HG03354 (cell line): ENCODE results near the gene OR4Q3.
"Not testable (repeated sequence)": the region's sequence is repeated elsewhere in the genome, so short reads cannot be mapped to it uniquely, and the experiment has no call there.

ENCODE experiments used
- ATAC-seq: cut with Tn5 transposase; IDR thresholded peaks from one replicate; pipeline ENCODE4 v1.9.1; 2021; ENCODE audit warnings: mild to moderate bottlenecking; ENCODE audit not compliant: unreplicated experiment, poor library complexity, severe bottlenecking

Gene OR4Q3

DNA sequence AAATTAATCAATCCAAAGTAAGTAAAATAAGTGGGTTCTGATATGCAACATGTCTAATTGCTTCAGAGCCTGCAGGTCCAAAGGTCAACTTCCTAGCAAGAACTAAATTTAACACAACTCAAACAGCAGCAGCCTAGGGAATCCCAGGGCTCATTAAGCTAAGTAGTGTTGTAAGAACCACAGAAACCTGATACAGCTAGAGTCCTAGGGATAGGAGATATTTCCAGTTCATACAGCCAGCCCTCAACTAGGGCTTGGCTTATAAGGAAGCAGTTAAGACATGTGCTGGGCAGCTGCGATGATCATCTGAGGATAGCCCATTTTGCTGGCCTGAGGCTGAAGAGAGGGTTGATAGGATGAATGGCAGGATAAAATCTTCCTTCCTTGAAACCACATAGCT lies at the start of gene OR4Q3:
Gene OR4Q3 (plus strand): TSS at position 316 of the 400 bp plus-strand sequence.
- ATAC-seq, result no peak

DNA sequence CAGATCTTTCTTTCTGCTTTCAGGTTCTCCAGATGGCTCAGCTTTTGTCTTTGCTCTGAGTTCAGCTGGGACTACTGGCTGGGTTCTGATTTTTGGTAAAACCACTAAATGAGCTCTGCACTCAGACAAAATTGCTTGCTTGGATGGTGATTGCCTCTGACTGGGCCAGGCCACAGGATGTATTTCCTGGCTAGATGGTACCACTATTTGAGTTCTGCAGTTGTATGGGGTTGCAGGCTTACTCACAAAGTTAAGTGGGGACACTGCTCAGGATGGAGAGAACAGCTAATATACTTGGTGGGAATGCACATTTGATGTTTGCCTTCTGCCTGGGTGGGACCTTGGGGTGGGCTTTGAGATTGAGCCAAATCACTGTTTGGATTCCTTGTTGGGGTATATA lies 14.0 kb upstream of the OR4Q3 start:
- no peak for ATAC-seq

DNA sequence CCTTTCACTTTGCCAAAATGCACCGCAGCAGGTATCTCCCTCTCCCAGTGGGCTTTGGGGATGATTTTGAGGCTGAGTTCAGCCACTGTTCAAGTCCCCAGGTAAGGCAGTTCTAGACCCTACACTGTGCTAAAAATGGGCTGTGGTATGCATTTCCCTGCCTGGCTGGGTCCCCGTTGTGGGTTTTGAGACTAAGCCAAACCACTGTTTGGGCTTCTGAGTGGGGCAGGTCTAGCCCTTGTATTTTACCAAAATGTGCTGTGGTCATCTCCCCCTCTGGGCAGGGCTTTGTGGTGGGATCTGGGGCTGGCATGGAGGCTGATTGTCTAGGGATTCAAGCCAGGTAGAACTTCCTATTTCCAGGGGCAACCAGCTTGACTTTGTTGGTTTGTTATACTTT lies 13.6 kb upstream of the OR4Q3 start:
- ATAC-seq, result no peak

DNA sequence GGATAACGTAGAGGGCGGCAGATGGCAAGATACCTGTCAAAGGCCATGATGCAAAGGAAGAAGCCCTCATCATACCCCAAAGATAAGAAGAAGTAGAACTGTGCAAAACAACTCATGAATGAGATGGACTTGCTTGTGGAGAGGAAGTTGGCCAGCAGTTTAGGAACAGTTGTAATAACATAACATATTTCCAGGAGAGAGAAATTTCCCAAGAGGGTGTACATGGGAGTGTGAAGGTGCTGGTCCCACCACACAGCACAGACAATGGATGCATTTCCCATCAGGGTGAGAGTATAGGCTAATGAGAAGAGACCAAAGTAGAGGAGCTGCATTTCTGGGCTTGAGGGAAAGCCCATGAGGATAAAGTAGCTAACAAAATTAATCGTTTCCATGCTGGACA lies 9.5 kb upstream of the OR4Q3 start:
- not testable (repeated sequence) for ATAC-seq

DNA sequence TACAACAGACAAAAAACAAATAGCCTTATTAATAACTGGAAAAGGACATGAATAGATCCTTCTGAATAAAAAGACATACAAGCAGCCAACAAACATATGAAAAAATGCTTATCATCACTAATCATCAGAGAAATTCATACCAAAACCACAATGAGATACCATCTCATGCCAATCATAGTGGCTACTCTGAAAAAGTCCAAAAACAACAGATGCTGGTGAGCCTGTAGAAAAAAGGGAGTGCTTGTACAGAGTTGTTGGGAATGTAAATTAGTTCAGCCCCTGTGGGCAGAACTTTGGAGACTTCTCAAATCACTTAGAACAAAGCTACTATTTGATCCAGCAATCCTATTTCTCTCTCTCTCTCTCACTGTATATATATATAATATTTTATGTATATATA lies 8.9 kb downstream of the OR4Q3 start:
- not testable (repeated sequence) for ATAC-seq

DNA sequence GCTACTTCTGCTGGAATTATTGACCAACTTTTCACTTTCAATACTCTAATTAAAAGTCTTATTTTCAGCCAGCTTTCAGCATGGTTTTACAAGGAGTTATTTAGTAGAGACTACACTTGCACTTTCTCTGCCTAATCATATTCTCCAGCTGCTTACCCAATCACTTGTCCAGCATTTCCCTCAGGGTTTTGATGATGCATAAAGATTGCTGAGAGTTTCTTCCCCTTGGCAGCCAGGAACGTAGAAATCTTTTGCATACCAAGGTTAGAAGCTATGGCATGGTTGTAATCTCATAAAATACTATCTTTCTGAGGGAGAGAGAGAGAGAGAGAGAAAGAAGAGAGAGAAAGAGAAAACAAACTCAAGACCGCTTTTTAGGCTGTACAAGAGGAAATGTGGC lies 10.8 kb downstream of the OR4Q3 start:
- no peak for ATAC-seq

DNA sequence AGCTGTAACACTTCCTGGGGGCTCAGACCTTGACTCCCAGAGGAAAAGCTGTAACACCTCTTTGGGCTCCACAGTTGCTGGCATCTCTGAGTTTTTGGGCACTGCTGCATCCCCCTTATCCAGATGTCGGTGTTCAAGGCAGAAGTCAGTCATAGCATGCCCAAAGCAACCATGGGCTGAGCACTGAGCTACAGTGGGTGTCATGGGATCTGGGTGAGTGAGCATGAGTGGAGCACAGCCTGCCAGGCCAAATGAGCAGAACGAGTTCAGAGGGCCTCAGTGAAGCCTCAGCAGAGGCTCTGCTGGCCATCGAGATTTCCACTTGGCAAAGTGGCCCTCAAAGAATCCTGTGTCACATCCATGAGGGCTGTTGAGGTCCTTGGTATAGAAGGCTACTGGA lies 28.1 kb downstream of the OR4Q3 start:
- ATAC-seq, result not testable (repeated sequence)

DNA sequence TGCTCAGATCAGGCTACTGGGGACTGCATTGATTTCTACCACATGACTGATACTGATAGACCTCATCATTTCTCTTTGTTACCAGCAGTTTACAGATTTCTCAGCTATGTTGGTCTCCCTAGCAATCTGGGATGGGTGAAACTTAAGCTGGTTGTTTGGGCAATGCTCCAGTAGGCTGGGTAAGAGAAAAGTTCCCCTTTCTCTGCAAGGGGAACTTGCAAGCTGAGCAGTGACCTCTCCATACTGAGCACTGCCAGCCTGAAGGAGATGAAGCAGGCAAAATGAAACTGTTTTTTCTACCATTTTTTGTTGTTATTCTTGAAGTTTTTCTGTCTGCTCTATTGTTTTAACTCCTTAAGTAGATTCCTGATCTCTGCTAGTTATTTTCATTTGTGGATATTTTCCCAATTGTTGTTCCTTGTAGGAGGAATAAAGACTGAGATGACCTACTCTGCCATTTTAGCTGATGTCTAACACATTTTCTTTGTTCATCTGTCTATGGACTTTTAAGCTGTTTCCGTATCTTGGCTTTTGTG lies 28.6 kb downstream of the OR4Q3 start:
- no peak for ATAC-seq

DNA sequence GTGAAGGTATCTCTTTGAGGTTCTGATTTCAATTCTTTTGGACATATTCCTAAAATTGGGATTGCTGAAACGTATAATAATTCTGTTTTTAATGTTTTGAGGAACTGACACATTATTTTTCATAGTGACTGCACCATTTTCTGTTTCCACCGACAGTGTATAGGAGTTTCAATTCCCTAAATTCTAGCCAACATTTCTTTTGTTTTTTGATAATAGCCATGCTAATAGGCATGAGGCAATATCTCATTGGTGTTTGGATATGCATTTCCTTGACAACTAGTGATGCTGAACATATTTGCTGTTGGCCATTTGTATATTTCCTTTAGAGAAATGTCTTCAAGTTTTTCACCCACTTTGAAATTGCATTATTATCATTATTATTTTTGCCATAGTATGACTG lies 29.1 kb downstream of the OR4Q3 start:
- ATAC-seq, result not testable (repeated sequence)

DNA sequence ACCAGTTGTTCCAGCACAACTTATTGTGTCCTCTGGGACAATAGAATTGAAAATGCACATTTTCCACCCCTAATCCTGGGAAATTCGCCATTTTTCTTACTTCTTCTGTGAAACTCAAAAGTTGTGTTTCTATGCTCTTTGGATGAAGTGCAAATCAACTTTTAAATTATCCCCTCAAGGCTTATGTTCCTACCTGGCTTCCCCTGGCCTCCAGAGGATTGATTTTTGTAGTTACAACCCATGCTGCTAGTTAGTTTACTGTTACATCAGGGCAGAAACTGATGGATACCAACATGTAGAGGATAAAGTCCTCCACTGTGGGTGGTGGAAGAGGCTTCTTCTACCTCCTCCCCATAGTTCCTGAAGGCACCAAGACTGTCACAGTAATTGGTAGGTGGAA lies 29.8 kb downstream of the OR4Q3 start, which contains the start of gene OR4M1:
Gene OR4M1 (plus strand): TSS at position 301 of the 400 bp plus-strand sequence. CDS start 6,819 bp downstream, outside the sequence.
- not testable (repeated sequence) for ATAC-seq

DNA sequence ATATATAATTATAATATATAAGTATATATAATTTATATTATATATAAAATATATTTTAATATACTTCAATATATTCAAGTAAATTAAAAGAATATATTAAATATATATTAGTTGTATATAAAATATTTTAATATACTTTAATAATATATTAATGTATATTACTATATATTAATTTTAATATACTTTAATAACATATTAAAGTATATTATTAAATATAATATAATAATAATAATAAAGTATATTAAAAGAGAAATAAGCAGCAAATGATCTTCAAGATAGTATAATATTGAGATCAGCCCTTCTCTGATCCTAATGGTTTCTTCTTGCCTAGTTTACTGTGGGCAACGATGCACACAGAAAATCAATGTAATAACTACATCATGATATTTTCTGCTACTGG lies 32.2 kb downstream of the OR4Q3 start:
- no peak for ATAC-seq

DNA sequence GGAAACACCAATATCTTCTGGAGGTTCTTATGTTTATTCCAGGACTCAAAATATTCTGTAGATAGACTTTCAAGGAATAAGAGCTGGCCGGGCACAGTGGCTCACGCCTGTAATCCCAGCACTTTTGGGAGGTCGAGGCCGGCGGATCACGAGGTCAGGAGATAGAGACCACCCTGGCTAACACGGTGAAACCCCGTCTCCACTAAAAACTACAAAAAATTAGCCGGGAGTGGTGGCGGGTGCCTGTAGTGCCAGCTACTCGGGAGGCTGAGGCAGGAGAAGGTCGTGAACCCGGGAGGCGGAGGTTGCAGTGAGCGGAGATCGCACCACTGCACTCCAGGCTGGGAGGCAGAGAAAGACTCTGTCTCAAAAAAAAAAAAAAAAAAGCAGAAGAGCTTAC lies 42.5 kb downstream of the OR4Q3 start:
- not testable (repeated sequence) for ATAC-seq

DNA sequence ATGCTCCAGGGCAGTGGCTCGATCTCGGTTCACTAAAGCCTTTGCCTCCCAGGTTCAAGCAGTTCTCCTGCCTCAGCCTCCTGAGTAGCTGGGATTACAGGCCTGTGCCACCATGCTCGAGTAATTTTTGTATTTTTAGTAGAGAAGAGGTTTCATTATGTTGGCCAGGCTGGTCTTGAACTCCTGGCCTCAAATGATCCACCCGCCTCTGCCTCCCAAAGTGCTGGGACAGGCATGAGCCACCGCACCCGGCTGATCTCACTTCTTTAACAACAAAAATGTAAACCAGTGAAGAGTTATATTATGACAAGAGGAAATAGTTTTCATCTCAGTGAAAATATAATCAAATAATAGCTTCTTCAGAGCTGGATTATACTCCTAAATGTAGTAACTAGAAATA lies 43.9 kb downstream of the OR4Q3 start:
- ATAC-seq, result not testable (repeated sequence)

DNA sequence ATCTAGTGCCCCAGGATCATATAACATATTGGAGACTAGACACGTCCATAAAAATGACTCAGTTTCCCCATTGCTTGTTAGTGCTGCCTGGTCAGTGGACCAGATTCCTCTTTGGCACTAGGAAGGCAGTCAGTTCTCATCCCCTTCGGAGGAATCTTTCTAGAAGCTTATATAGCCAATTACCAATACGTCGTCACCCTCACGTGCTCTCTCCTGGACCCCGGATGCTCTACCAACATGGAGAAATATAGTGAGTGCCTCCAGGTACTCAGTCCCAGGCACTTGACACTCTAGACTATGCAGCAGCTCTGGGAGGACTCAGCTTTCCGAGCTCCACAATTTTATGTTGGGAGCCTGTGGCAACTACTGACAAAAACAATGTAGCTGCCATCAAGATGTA lies 44.8 kb downstream of the OR4Q3 start:
- ATAC-seq, result not testable (repeated sequence)

DNA sequence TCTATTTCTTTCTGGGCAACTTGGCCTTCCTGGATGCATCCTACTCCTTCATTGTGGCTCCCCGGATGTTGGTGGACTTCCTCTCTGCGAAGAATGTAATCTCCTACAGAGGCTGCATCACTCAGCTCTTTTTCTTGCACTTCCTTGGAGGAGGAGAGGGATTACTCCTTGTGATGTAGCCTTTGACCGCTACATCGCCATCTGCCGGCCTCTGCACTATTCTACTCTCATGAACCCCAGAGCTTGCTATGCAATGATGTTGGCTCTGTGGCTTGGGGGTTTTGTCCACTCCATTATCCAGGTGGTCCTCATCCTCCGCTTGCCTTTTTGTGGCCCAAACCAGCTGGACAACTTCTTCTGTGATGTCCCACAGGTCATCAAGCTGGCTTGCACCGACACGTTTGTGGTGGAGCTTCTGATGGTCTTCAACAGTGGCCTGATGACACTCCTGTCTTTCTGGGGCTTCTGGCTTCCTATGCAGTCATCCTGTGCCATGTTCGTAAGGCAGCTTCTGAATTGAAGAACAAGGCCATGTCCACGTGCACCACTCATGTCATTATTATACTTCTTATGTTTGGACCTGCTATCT lies 53.2 kb downstream of the OR4Q3 start:
- not testable (repeated sequence) for ATAC-seq
